PC-3 (cell line): Measurements from ENCODE around the gene MUCL3.

Source experiments
- CTCF ChIP-seq: fragments of 300-600 bp; sonication (generic); conservative IDR thresholded peaks from 2 replicates; pipeline ENCODE4 v1.5.1; 2017; ENCODE audit warnings: antibody characterized with exemption, low read depth, mild to moderate bottlenecking, low read length
- EZH2phosphoT487 ChIP-seq: fragments of 300-600 bp; sonication (generic); IDR thresholded peaks from 2 replicates; pipeline ENCODE4 v1.6.1; 2018; ENCODE audit warnings: mild to moderate bottlenecking, antibody characterized with exemption, low read length, borderline replicate concordance

GRCh38 chr6:30895343-30895742 is 45.4 kb upstream of the MUCL3 start:
- no peak for TF ChIP-seq CTCF
- TF ChIP-seq EZH2phosphoT487, result no peak
